Measurements from ENCODE around the gene FAM78B.

Gene FAM78B

GRCh38 chr1:166064313-166064926 is 102.4 kb downstream of the FAM78B start:
- H3K4me3 ChIP-seq (ENCODE audit: low read depth, low read length, poor library complexity, severe bottlenecking) = no peak overlapping the region
- no peaks in the 10 kb centered on the region for H3F3A ChIP-seq (ENCODE audit: insufficient read depth, low read length)
- H2AFZ ChIP-seq (ENCODE audit: low read length) = no peak overlapping the region
- no peaks in the 10 kb centered on the region for H4K20me1 ChIP-seq (ENCODE audit: insufficient read depth, low read length)
- no peaks in the 10 kb centered on the region for H3K27me3 ChIP-seq (ENCODE audit: insufficient read depth, low read length)
- H3K9ac ChIP-seq (ENCODE audit: low read length) = no peak overlapping the region
- H3K36me3 ChIP-seq (ENCODE audit: insufficient read depth, low read length) = no peaks in the 10 kb centered on the region
- no peaks in the 10 kb centered on the region for H3K9me3 ChIP-seq (ENCODE audit: low read length)
- no peaks in the 10 kb centered on the region for H3K79me2 ChIP-seq (ENCODE audit: insufficient read depth, low read length)
- TF ChIP-seq EZH2 (IDR thresholded peaks at IDR 0.05; ENCODE audit: borderline replicate concordance, low read length) = no peak
- TF ChIP-seq, protein P1, sequence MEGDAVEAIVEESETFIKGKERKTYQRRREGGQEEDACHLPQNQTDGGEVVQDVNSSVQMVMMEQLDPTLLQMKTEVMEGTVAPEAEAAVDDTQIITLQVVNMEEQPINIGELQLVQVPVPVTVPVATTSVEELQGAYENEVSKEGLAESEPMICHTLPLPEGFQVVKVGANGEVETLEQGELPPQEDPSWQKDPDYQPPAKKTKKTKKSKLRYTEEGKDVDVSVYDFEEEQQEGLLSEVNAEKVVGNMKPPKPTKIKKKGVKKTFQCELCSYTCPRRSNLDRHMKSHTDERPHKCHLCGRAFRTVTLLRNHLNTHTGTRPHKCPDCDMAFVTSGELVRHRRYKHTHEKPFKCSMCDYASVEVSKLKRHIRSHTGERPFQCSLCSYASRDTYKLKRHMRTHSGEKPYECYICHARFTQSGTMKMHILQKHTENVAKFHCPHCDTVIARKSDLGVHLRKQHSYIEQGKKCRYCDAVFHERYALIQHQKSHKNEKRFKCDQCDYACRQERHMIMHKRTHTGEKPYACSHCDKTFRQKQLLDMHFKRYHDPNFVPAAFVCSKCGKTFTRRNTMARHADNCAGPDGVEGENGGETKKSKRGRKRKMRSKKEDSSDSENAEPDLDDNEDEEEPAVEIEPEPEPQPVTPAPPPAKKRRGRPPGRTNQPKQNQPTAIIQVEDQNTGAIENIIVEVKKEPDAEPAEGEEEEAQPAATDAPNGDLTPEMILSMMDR (IDR thresholded peaks at IDR 0.05; ENCODE audit: low read length) = no peak
- H3K4me1 ChIP-seq (ENCODE audit: insufficient read depth, low read length, severe bottlenecking) = no peaks in the 10 kb centered on the region
- H3K9me2 ChIP-seq (ENCODE audit: low read depth, low read length) = no peaks in the 10 kb centered on the region
- no peak overlapping the region for H3K4me2 ChIP-seq (ENCODE audit: low read length)
- no peak overlapping the region for H3K27ac ChIP-seq (ENCODE audit: low read depth, low read length, poor library complexity, severe bottlenecking)

GRCh38 chr1:166063701-166064100 is 103.1 kb downstream of the FAM78B start:
- no peaks in the 10 kb centered on the region for H3K9me3 ChIP-seq (ENCODE audit: low read length)
- no peak overlapping the region for H3K9ac ChIP-seq (ENCODE audit: low read length)
- no peak overlapping the region for H2AFZ ChIP-seq (ENCODE audit: low read length)
- no peaks in the 10 kb centered on the region for H4K20me1 ChIP-seq (ENCODE audit: insufficient read depth, low read length)
- no peak overlapping the region for H3K4me2 ChIP-seq (ENCODE audit: low read length)
- H3F3A ChIP-seq (ENCODE audit: insufficient read depth, low read length) = no peaks in the 10 kb centered on the region
- no peaks in the 10 kb centered on the region for H3K36me3 ChIP-seq (ENCODE audit: insufficient read depth, low read length)
- H3K9me2 ChIP-seq (ENCODE audit: low read depth, low read length) = no peaks in the 10 kb centered on the region
- TF ChIP-seq EZH2 (IDR thresholded peaks at IDR 0.05; ENCODE audit: borderline replicate concordance, low read length) = no peak
- TF ChIP-seq, protein P1 (IDR thresholded peaks at IDR 0.05; ENCODE audit: low read length) = no peak
- H3K4me3 ChIP-seq (ENCODE audit: low read depth, low read length, poor library complexity, severe bottlenecking) = no peak overlapping the region
- no peaks in the 10 kb centered on the region for H3K27me3 ChIP-seq (ENCODE audit: insufficient read depth, low read length)
- no peak overlapping the region for H3K27ac ChIP-seq (ENCODE audit: low read depth, low read length, poor library complexity, severe bottlenecking)
- no peaks in the 10 kb centered on the region for H3K4me1 ChIP-seq (ENCODE audit: insufficient read depth, low read length, severe bottlenecking)
- H3K79me2 ChIP-seq (ENCODE audit: insufficient read depth, low read length) = no peaks in the 10 kb centered on the region

DNA sequence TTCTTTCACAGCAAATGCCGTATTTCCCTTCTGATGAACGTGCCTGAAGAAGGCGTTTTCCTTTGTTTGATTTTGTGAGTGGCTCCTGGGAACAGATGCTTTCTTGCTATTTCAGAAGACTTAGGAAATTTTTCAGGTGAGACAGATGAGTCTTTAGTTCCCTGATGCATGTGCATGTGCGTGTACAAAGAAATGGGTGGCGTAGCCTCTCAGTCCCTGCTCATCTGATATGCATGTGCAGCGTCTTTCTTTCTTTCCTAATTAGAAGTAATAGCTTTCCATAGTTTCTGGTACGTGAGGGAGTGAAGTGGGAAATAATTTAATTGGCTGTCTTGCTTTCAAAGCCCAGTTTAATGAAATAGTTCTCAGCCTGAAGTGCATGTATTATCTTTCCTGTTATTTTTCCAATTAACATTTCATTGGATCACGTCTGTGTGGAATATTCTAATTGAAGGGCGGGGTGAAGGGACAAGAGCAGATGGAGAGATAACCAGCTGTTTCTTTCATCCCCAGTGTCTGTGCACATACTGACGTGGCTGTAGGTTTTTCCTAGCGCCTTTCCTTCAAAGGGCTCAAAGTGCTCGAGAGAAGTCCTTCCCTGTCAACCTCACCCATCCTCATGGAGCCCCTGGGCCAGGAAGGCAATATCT is 104.3 kb downstream of the FAM78B start:
- no peak overlapping the region for H3K27ac ChIP-seq (ENCODE audit: low read depth, low read length, poor library complexity, severe bottlenecking)
- H3K9me3 ChIP-seq (ENCODE audit: low read length) = no peaks in the 10 kb centered on the region
- no peaks in the 10 kb centered on the region for H3F3A ChIP-seq (ENCODE audit: insufficient read depth, low read length)
- no peaks in the 10 kb centered on the region for H3K9me2 ChIP-seq (ENCODE audit: low read depth, low read length)
- no peaks in the 10 kb centered on the region for H3K79me2 ChIP-seq (ENCODE audit: insufficient read depth, low read length)
- H3K36me3 ChIP-seq (ENCODE audit: insufficient read depth, low read length) = no peaks in the 10 kb centered on the region
- H3K4me2 ChIP-seq (ENCODE audit: low read length) = no peak overlapping the region
- H3K9ac ChIP-seq (ENCODE audit: low read length) = no peak overlapping the region
- H3K4me1 ChIP-seq (ENCODE audit: insufficient read depth, low read length, severe bottlenecking) = no peaks in the 10 kb centered on the region
- no peaks in the 10 kb centered on the region for H3K27me3 ChIP-seq (ENCODE audit: insufficient read depth, low read length)
- TF ChIP-seq EZH2 (IDR thresholded peaks at IDR 0.05; ENCODE audit: borderline replicate concordance, low read length) = no peak
- TF ChIP-seq, protein P1 (IDR thresholded peaks at IDR 0.05; ENCODE audit: low read length) = no peak
- no peak overlapping the region for H3K4me3 ChIP-seq (ENCODE audit: low read depth, low read length, poor library complexity, severe bottlenecking)
- no peaks in the 10 kb centered on the region for H4K20me1 ChIP-seq (ENCODE audit: insufficient read depth, low read length)
- H2AFZ ChIP-seq (ENCODE audit: low read length) = no peak overlapping the region

Measured in OCI-LY1 (cell line).